GDM1 (cell line): ENCODE results near the gene NATD1.
A peak's percentile ranks its signal among the peaks of the same experiment; 100 is the strongest.

Experiments
- DNase-seq: peaks from one replicate; lab custom pipeline; 2025; lab: John Stamatoyannopoulos, UW

NATD1 gene

GRCh38 chr17:21275579-21276263, 22.5 kb upstream of the NATD1 start:
- peak; percentile 79 for DNase-seq

- DNase-seq, result no peak
Measured at GRCh38 chr17:21275047-21275578, 21.9 kb upstream of the NATD1 start.

GRCh38 chr17:21272881-21273792, 19.9 kb upstream of the NATD1 start:
- DNase-seq, result no peak

- no peak for DNase-seq
Measured at GRCh38 chr17:21272250-21272649, 19.0 kb upstream of the NATD1 start.

- no peak for DNase-seq
Measured at GRCh38 chr17:21271454-21272183, 18.4 kb upstream of the NATD1 start.

- no peak for DNase-seq
Measured at GRCh38 chr17:21269394-21269793, 16.2 kb upstream of the NATD1 start.

- DNase-seq, result no peak
Measured at GRCh38 chr17:21268596-21269188, 15.5 kb upstream of the NATD1 start.

GRCh38 chr17:21263376-21263775, 10.2 kb upstream of the NATD1 start:
- no peak for DNase-seq

- DNase-seq, result no peak
Measured at GRCh38 chr17:21262259-21262993, 9.2 kb upstream of the NATD1 start.

GRCh38 chr17:21258593-21258992, 5.4 kb upstream of the NATD1 start:
- no peak for DNase-seq

- DNase-seq, result no peak
Measured at GRCh38 chr17:21253646-21254441, 634 bp upstream of the NATD1 start.

- no peak for DNase-seq
Measured at GRCh38 chr17:21252289-21252795, 868 bp downstream of the NATD1 start.

- DNase-seq, result no peak
Measured at GRCh38 chr17:21251337-21252010, 1.7 kb downstream of the NATD1 start.

- no peak for DNase-seq
Measured at GRCh38 chr17:21250854-21251253, 2.4 kb downstream of the NATD1 start.

- DNase-seq, result no peak
Measured at GRCh38 chr17:21249920-21250703, 3.1 kb downstream of the NATD1 start.

- no peak for DNase-seq
Measured at GRCh38 chr17:21249086-21249795, 4.0 kb downstream of the NATD1 start.

- no peak for DNase-seq
Measured at GRCh38 chr17:21248500-21248899, 4.7 kb downstream of the NATD1 start.
